Cardiac muscle cell (in vitro differentiated cells and primary cell): ENCODE measurements around the gene ASPA. TPM values are rescaled to one million over a fixed set of nuclear protein-coding genes. Genes with fewer than 3 reads are reported as not detected.

Experiments
- DNase-seq, 2 donors: peaks; one replicate each; pipeline versions ENCODE4 v3.0.0 to v3.0.0-alpha.2; 2010 to 2017; ENCODE audit warnings: low read depth in 1 of 2, low spot score in 1 of 2
- H3K27ac ChIP-seq: fragments of 200-600 bp; sonication (generic); 2 replicates; pipeline ENCODE4 v1.5.1; 2016
- H3K27me3 ChIP-seq: fragments of 200-600 bp; sonication (generic); 2 replicates; pipeline ENCODE4 v1.6.0; 2016; ENCODE audit warnings: control low read depth
- H3K36me3 ChIP-seq: fragments of 200-600 bp; sonication (generic); 2 replicates; pipeline ENCODE4 v1.5.1; 2016; ENCODE audit warnings: control low read depth
- H3K4me1 ChIP-seq: fragments of 200-600 bp; sonication (generic); 2 replicates; pipeline ENCODE4 v1.8.1; 2017; ENCODE audit warnings: low read depth, mild to moderate bottlenecking, mixed run types
- H3K4me3 ChIP-seq: fragments of 200-600 bp; sonication (generic); 2 replicates; pipeline ENCODE4 v1.5.1; 2016; ENCODE audit warnings: mild to moderate bottlenecking
- H3K9me3 ChIP-seq: fragments of 200-600 bp; sonication (generic); 2 replicates; pipeline ENCODE4 v1.5.1; 2017; ENCODE audit warnings: low read depth, mild to moderate bottlenecking, control low read depth
- polyA plus RNA-seq: library from polyadenylated mRNA; unstranded; fragments of >200 nt; fragmentation: Nextera tagmentation; extraction: Ambion mirVana; gene quantifications from 2 replicates; pipeline ENCODE4 v1.2.1, GENCODE V29; 2016
- total RNA-seq: library from RNA; depleted of rRNA; stranded (reverse); fragments of >200 nt; gene quantifications from 2 replicates; pipeline ENCODE4 v1.2.3, GENCODE V29; 2016
- TF ChIP-seq, protein P1 (sequence below): IDR thresholded peaks from 2 replicates; pipeline ENCODE4 v1.5.1; 2012; ENCODE audit warnings: low read depth, mild to moderate bottlenecking, low read length

Gene ASPA
- total and polyA plus RNA-seq, 2 experiments from 2014 or later, result not detected

DNA sequence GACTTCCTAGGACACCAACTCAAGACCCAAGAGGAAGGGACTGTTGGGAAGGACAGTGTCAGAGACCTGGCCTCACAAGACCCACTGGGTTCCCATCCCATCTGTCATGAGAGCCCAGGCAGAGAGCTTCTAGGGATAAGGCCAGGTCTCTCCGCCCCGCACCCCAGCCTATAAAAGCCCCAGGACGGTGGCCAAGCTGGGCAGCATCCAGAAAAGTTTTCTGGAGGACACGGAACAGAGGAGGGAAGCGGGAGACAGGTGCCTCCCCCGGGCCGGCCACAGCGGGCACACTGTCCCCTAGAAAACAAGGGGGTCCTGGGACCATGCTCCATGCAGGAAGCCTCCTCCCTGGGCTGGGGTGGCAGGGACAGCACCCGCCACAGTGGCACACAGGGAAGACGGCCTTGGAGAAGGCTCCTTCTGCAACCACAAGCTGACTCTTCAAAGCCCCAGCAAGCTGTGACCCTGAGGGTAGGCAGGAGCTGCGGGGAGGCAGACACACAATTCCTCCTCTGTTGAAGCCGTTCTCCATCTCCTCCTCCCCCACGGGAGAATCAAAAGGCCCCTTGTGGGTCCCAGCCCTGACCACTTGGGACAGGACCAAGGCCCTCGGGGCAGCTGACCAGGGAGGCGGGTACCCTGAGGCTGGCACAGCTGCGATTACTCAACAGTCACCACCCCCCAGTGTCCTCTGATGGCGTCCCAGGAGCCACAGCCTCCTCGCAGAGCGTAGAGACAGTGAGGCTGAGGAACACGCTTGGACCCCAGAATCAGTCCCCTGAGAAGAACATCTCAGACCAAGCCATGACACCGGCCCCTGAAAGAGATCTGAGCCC, 55.7 kb downstream of the ASPA start:
- TF ChIP-seq, protein P1, sequence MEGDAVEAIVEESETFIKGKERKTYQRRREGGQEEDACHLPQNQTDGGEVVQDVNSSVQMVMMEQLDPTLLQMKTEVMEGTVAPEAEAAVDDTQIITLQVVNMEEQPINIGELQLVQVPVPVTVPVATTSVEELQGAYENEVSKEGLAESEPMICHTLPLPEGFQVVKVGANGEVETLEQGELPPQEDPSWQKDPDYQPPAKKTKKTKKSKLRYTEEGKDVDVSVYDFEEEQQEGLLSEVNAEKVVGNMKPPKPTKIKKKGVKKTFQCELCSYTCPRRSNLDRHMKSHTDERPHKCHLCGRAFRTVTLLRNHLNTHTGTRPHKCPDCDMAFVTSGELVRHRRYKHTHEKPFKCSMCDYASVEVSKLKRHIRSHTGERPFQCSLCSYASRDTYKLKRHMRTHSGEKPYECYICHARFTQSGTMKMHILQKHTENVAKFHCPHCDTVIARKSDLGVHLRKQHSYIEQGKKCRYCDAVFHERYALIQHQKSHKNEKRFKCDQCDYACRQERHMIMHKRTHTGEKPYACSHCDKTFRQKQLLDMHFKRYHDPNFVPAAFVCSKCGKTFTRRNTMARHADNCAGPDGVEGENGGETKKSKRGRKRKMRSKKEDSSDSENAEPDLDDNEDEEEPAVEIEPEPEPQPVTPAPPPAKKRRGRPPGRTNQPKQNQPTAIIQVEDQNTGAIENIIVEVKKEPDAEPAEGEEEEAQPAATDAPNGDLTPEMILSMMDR, result no peak
- Histone ChIP-seq H3K4me3 (no peak overlapping the region), H3K27me3 (no peaks in the 10 kb centered on the region), H3K27ac (peak overlapping the region; percentile 91), H3K36me3 (no peaks in the 10 kb centered on the region), H3K4me1 (peaks cover 10% of the 10 kb centered on the region), H3K9me3 (no peaks in the 10 kb centered on the region)
- no peak for DNase-seq

DNA sequence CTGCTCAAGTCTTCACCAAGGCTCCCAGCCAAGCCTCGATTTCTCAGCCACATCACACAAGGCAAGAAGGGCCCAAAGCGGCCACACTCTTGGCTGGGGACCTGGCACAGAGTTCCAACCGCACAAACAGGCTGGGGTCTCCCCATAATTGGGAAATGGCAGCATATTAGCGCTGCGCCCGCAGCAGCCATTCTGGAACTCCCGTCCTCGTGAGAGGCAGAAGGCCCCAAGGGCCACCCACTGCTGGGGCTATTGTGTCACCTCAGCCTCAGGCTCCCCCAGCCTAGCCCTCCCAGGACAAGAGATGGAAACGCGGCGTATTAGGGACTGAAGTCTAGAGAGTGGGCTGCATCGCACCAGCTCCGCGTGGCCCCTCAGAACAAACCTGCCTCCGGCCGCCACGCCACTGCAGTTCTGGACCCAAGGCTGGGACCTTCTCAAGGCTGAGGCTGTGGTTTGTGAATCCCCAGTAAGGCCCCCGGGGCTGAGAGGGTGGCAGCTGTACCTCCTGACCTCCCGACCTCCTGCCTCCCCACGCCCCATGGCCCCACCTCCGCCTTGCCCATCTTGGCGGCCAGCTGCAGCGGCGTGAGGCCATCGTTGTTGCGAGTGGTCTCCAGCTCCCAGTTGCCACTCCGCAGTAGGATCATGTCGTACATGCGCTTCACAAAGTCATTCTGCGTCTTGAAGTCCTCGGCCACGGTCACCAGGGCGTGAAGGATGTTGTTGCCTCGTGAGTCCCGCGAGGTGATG, 56.5 kb downstream of the ASPA start:
- no peaks in the 10 kb centered on the region for H3K9me3 ChIP-seq
- no peak overlapping the region for H3K4me3 ChIP-seq
- H3K27ac ChIP-seq, result no peak overlapping the region
- H3K27me3 ChIP-seq, result no peaks in the 10 kb centered on the region
- TF ChIP-seq, protein P1, result no peak
- H3K4me1 ChIP-seq, result peaks cover 10% of the 10 kb centered on the region
- DNase-seq, result no peak
- no peaks in the 10 kb centered on the region for H3K36me3 ChIP-seq

DNA sequence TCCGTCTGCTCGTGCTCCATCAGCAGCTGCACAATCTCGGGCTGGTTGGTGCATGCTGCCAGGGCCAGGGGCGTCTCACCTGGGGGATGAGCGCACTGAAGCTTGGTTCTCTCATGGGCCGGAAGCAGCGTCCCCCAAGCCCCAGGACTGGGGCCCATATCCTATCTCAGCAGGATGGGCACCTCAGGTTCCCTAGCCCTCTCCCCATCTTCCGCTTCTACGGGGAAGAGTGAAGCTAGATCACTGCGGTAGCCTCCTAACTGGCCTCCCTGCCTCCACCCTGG, 57.0 kb downstream of the ASPA start:
- TF ChIP-seq, protein P1, result no peak
- DNase-seq, result no peak
- H3K36me3 ChIP-seq, result no peaks in the 10 kb centered on the region
- H3K4me1 ChIP-seq, result peaks cover 10% of the 10 kb centered on the region
- no peaks in the 10 kb centered on the region for H3K9me3 ChIP-seq
- no peak overlapping the region for H3K4me3 ChIP-seq
- H3K27ac ChIP-seq, result no peak overlapping the region
- H3K27me3 ChIP-seq, result no peaks in the 10 kb centered on the region

DNA sequence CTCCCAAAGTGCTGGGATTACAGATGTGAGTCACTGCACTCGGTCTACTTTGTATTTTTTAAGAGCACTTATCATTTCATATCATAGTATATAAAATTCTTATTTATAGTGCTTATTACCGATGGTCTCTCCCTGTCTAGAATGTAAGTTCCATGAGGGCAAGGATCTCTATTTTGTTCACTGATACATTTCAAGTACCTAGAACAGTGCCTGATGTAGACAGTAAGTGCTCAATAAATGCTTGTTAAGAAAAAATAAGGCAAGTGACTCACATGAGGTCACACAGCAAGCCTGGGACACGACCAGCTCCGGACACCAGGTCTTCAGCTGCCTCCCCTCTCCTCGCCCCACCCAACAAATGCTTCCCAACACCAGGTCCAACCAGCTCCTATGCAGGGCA, 58.0 kb downstream of the ASPA start:
- Histone ChIP-seq H3K4me1 (peaks cover 10% of the 10 kb centered on the region), H3K36me3 (no peaks in the 10 kb centered on the region), H3K27me3 (no peaks in the 10 kb centered on the region), H3K27ac (no peak overlapping the region), H3K4me3 (no peak overlapping the region), H3K9me3 (no peaks in the 10 kb centered on the region)
- TF ChIP-seq, protein P1, result no peak
- DNase-seq, result no peak

DNA sequence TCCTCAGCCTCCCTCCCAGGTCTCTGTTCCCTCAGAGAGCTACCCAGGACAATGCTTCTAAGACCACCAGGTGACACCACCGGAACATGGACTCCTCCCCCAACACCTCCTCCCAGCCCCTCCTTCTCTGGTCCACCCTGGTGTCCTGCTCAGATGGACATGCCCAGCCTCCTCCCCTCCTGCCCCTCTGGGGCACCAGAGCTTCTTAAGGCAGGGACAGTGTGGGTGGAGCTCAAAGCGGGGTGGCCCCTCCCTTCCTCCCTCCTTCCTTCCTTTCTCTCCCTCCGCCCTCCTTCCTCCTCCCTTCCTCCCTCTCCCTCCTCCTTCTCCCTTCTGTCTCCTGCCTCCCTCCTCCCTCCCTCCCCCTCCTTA, 59.1 kb downstream of the ASPA start:
- Histone ChIP-seq H3K27me3 (no peaks in the 10 kb centered on the region), H3K36me3 (no peaks in the 10 kb centered on the region), H3K4me3 (no peak overlapping the region), H3K9me3 (no peaks in the 10 kb centered on the region), H3K27ac (no peak overlapping the region), H3K4me1 (peaks cover 10% of the 10 kb centered on the region)
- TF ChIP-seq, protein P1, result no peak
- peak; percentile 12 to 75 for DNase-seq
